PC-9 (cell line): Measurements from ENCODE around the gene PRXL2A. TPM values are rescaled to one million over a fixed set of nuclear protein-coding genes. Genes with fewer than 3 reads are reported as not detected.

Source experiments
- BruUV-seq: library from RNA; stranded (reverse); fragments of 400-500 nt; replicated peaks from 2 replicates; lab custom pipeline; 2021; lab: Mats Ljungman, UMichigan
- CTCF ChIA-PET: fragments of 300-600 bp; sonication (Branson Sonifier 250); formaldehyde crosslinking; loops from one replicate; lab custom pipeline; 2022; ENCODE audit warnings: antibody characterized with exemption; lab: Charles Lee
- POLR2A ChIA-PET: fragments of 300-600 bp; sonication (Branson Sonifier 250); formaldehyde crosslinking; loops from one replicate; lab custom pipeline; 2022; ENCODE audit warnings: antibody characterized with exemption; ENCODE audit not compliant: unreplicated experiment; lab: Charles Lee
- DNase-seq, 2 experiments: peaks; one replicate each; pipeline versions ENCODE4 v3.0.0 to v3.0.0-alpha.2; 2015 to 2022; ENCODE audit warnings: mixed read lengths in 1 of 2
- H2AFZ ChIP-seq: fragments of 200-600 bp; sonication (generic); 2 replicates; pipeline ENCODE4 v1.8.1; 2017; ENCODE audit warnings: antibody characterized with exemption
- H3F3A ChIP-seq: fragments of 200-600 bp; sonication (generic); 2 replicates; pipeline ENCODE4 v1.8.1; 2017; ENCODE audit warnings: antibody characterized with exemption, mild to moderate bottlenecking, low read depth; ENCODE audit not compliant: insufficient read depth
- H3K27ac ChIP-seq: fragments of 200-600 bp; sonication (generic); 2 replicates; pipeline ENCODE4 v1.6.1; 2016; ENCODE audit warnings: mixed run types
- H3K27me3 ChIP-seq: fragments of 200-600 bp; sonication (generic); 2 replicates; pipeline ENCODE4 v1.6.1; 2016; ENCODE audit warnings: low read depth, mixed run types; ENCODE audit not compliant: insufficient read depth
- H3K36me3 ChIP-seq: fragments of 200-600 bp; sonication (generic); 2 replicates; pipeline ENCODE4 v1.6.1; 2016; ENCODE audit warnings: low read depth, mixed run types
- H3K4me1 ChIP-seq: fragments of 200-600 bp; sonication (generic); replicated peaks from 2 replicates; pipeline ENCODE4 v1.6.1; 2016; ENCODE audit warnings: mixed run types; ENCODE audit not compliant: insufficient read depth
- H3K4me2 ChIP-seq: fragments of 200-600 bp; sonication (generic); 2 replicates; pipeline ENCODE4 v1.6.1; 2017; ENCODE audit warnings: mixed run types
- H3K4me3 ChIP-seq: fragments of 200-600 bp; sonication (generic); 2 replicates; pipeline ENCODE4 v1.6.1; 2016; ENCODE audit warnings: mixed run types
- H3K79me2 ChIP-seq: fragments of 200-600 bp; sonication (generic); 2 replicates; pipeline ENCODE4 v1.6.1; 2017; ENCODE audit warnings: low read depth, mixed run types
- H3K9me2 ChIP-seq: fragments of 200-600 bp; sonication (generic); 2 replicates; pipeline ENCODE4 v1.8.1; 2017; ENCODE audit warnings: mild to moderate bottlenecking; ENCODE audit not compliant: insufficient read depth
- H3K9me3 ChIP-seq: fragments of 200-600 bp; sonication (generic); 2 replicates; pipeline ENCODE4 v1.8.1; 2016; ENCODE audit warnings: low read depth; ENCODE audit not compliant: insufficient read depth
- H4K20me1 ChIP-seq: fragments of 200-600 bp; sonication (generic); 2 replicates; pipeline ENCODE4 v1.8.1; 2017; ENCODE audit not compliant: insufficient read depth
- EZH2 ChIP-seq: fragments of 200-600 bp; sonication (generic); IDR thresholded peaks from 2 replicates; pipeline ENCODE4 v1.8.0; 2017; ENCODE audit warnings: antibody characterized with exemption, low read depth
- intact Hi-C: fragments of 100-400 bp; cut with micrococcal nuclease; formaldehyde crosslinking; loops from one replicate; pipeline ENCODE4 v1.10.0; 2022; ENCODE audit not compliant: unreplicated experiment
- total RNA-seq: library from RNA; stranded (reverse); gene quantifications from 2 replicates; pipeline ENCODE4 v1.2.3, GENCODE V29; 2021
- TF ChIP-seq, protein P1 (sequence below): fragments of 200-600 bp; sonication (generic); conservative IDR thresholded peaks from 2 replicates; pipeline ENCODE4 v1.6.1; 2017; ENCODE audit warnings: mixed run types, antibody characterized with exemption, mild to moderate bottlenecking, moderate library complexity

PRXL2A gene
- total RNA-seq, 1 experiment from 2014 or later: 88.7 TPM

DNA sequence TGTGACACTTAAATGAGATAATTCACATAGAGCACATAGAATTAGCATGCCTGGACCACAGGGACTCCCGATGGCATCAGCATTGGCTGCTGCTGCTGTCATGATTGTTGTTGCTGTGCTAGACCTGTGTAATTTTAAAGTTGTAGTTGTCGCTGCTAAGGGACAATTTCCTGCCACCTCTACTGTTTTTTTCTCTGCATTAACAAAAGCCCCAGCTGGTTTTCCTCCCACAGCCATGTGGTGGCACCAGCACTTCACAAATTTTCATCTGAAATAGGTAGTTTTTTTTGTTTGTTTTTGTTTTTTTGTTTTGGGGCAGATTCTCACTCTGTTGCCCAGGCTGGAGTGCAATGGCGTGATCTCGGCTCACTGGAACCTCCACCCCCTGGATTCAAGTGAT is 25.4 kb upstream of the PRXL2A start:
- TF ChIP-seq EZH2: no peak
- TF ChIP-seq, protein P1, sequence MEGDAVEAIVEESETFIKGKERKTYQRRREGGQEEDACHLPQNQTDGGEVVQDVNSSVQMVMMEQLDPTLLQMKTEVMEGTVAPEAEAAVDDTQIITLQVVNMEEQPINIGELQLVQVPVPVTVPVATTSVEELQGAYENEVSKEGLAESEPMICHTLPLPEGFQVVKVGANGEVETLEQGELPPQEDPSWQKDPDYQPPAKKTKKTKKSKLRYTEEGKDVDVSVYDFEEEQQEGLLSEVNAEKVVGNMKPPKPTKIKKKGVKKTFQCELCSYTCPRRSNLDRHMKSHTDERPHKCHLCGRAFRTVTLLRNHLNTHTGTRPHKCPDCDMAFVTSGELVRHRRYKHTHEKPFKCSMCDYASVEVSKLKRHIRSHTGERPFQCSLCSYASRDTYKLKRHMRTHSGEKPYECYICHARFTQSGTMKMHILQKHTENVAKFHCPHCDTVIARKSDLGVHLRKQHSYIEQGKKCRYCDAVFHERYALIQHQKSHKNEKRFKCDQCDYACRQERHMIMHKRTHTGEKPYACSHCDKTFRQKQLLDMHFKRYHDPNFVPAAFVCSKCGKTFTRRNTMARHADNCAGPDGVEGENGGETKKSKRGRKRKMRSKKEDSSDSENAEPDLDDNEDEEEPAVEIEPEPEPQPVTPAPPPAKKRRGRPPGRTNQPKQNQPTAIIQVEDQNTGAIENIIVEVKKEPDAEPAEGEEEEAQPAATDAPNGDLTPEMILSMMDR: peak; percentile 81
- ChIA-PET CTCF (interaction anchor here (0.7 kb wide), 1 partner anchor 28 kb away, joined by 3 read pairs; no protein-coding TSS in a partner anchor), POLR2A (no interaction called here)
- Histone ChIP-seq H3K36me3 (no peaks in the 10 kb centered on the region), H3K4me2 (peak overlapping the region; percentile 14), H3K79me2 (no peaks in the 10 kb centered on the region), H3F3A (no peaks in the 10 kb centered on the region), H3K27ac (no peak overlapping the region), H3K9me2 (no peaks in the 10 kb centered on the region), H3K27me3 (no peaks in the 10 kb centered on the region), H3K4me3 (no peak overlapping the region), H3K4me1 (no peaks in the 10 kb centered on the region), H2AFZ (no peak overlapping the region), H3K9me3 (no peaks in the 10 kb centered on the region), H4K20me1 (no peaks in the 10 kb centered on the region)
- intact Hi-C loops: loop anchor here (1.0 to 5.0 kb wide), 9 partner anchors 61 to 636 kb away; no protein-coding TSS in a partner anchor
- BruUV-seq: no TSS peak
- DNase-seq: peak; percentile 58 to 60

DNA sequence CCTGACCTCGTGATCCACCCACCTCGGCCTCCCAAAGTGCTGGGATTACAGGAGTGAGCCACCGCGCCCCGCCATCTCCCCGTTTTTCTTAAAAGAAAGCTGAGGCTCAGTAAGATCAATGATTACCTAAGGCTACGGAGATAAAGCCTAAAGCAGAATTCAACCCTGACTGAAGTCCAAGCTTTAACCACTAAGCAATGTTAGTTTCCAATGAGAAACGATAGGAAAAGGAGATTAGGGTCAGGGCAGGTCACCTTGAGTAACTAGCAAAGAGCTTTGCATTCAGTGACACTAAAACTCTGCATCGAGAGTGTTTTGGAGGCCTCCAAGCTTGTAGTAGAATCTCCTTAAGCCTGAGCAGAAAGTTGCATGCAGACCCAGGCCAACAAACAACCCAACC is 17.6 kb upstream of the PRXL2A start:
- intact Hi-C loops: no loop called here
- Histone ChIP-seq H3K27ac (no peak overlapping the region), H3F3A (no peaks in the 10 kb centered on the region), H3K79me2 (no peaks in the 10 kb centered on the region), H3K4me1 (no peaks in the 10 kb centered on the region), H2AFZ (no peak overlapping the region), H3K4me3 (no peak overlapping the region), H4K20me1 (no peaks in the 10 kb centered on the region), H3K27me3 (no peaks in the 10 kb centered on the region), H3K36me3 (no peaks in the 10 kb centered on the region), H3K9me3 (no peaks in the 10 kb centered on the region), H3K9me2 (no peaks in the 10 kb centered on the region), H3K4me2 (no peak overlapping the region)
- DNase-seq: no peak
- TF ChIP-seq, protein P1: no peak
- TF ChIP-seq EZH2: no peak
- no TSS peak for BruUV-seq
- ChIA-PET CTCF (no interaction called here), POLR2A (interaction anchor here (0.6 kb wide), 1 partner anchor 12 kb away, joined by 5 read pairs; no protein-coding TSS in a partner anchor)

DNA sequence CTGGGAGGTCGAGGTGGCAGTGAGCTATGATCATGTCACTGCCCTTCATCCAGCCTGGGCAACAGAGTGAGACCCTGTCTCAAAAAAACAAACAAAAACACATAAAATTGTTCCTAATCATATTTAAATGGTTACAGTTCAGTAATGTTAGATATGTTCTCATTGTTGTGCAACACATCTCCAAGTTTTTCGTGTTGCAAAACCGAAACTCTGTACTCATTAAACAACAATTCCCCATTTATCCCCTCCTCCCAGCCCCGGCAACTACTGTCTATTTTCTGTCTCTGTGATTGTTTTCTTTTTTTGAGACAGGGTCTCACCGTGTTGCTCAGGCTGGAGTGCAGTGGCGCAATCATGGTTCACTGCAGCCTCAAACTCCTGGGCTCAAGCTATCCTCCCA is 16.1 kb upstream of the PRXL2A start:
- Histone ChIP-seq H3K9me3 (no peaks in the 10 kb centered on the region), H3K79me2 (no peaks in the 10 kb centered on the region), H2AFZ (no peak overlapping the region), H3K4me2 (no peak overlapping the region), H3K27me3 (no peaks in the 10 kb centered on the region), H3K4me1 (no peaks in the 10 kb centered on the region), H3K36me3 (no peaks in the 10 kb centered on the region), H3F3A (no peaks in the 10 kb centered on the region), H3K9me2 (no peaks in the 10 kb centered on the region), H3K27ac (no peak overlapping the region), H4K20me1 (no peaks in the 10 kb centered on the region), H3K4me3 (no peak overlapping the region)
- ChIA-PET CTCF (interaction anchor here (0.7 kb wide), 1 partner anchor 114 kb away, joined by 3 read pairs; no protein-coding TSS in a partner anchor), POLR2A (no interaction called here)
- DNase-seq: no peak
- BruUV-seq: no TSS peak
- intact Hi-C loops: no loop called here
- no peak for TF ChIP-seq EZH2
- TF ChIP-seq, protein P1: no peak
